H1 (cell line): ENCODE results near the gene TTC33. TPM values are rescaled to one million over a fixed set of nuclear protein-coding genes. Genes with fewer than 3 reads are reported as not detected.

Experiments used
- CTCF ChIA-PET: fragments of 300-600 bp; sonication (Branson Sonifier 250); formaldehyde crosslinking; loops from one replicate; lab custom pipeline; 2021; ENCODE audit not compliant: partially characterized antibody; lab: Charles Lee
- POLR2A ChIA-PET: fragments of 300-600 bp; sonication (Branson Sonifier 250); formaldehyde crosslinking; loops from one replicate; lab custom pipeline; 2021; ENCODE audit warnings: inconsistent platforms; ENCODE audit not compliant: partially characterized antibody; lab: Charles Lee
- DNase-seq, 2 experiments: peaks; one replicate each; pipeline versions ENCODE4 v3.0.0 to v3.0.0-alpha.2; 2010 to 2022; ENCODE audit warnings: low spot score in 2 of 2, low read depth in 1 of 2, mixed read lengths in 1 of 2
- FAIRE-seq: peaks from 2 replicates; lab custom pipeline; 2011; peaks lifted over from hg19 to GRCh38; lab: Jason Lieb, UNC
- H2AFZ ChIP-seq: 2 replicates; pipeline ENCODE4 v1.8.1; 2012; ENCODE audit warnings: low read length, inconsistent platforms
- H2AK5ac ChIP-seq: 2 replicates; pipeline ENCODE4 v1.6.1; 2013; ENCODE audit warnings: low read depth, low read length
- H2BK120ac ChIP-seq: replicated peaks from 2 replicates; pipeline ENCODE3; 2013; ENCODE audit warnings: low read depth, low read length, inconsistent platforms
- H2BK12ac ChIP-seq: 2 replicates; pipeline ENCODE4 v1.6.1; 2013; ENCODE audit warnings: low read depth, low read length
- H2BK15ac ChIP-seq: 2 replicates; pipeline ENCODE4 v1.6.1; 2013; ENCODE audit warnings: low read length
- H2BK20ac ChIP-seq: 2 replicates; pipeline ENCODE4 v1.6.1; 2013; ENCODE audit warnings: low read length
- H2BK5ac ChIP-seq: 2 replicates; pipeline ENCODE4 v1.6.1; 2013; ENCODE audit warnings: low read depth, low read length
- H3K14ac ChIP-seq: 2 replicates; pipeline ENCODE4 v1.6.1; 2013; ENCODE audit warnings: inconsistent platforms; ENCODE audit not compliant: insufficient read length
- H3K18ac ChIP-seq: 2 replicates; pipeline ENCODE4 v1.6.1; 2013; ENCODE audit warnings: low read length; ENCODE audit errors: extremely low read depth
- H3K23ac ChIP-seq: 2 replicates; pipeline ENCODE4 v1.6.1; 2013; ENCODE audit warnings: inconsistent platforms; ENCODE audit not compliant: insufficient read length
- H3K23me2 ChIP-seq: 2 replicates; pipeline ENCODE4 v1.6.1; 2013; ENCODE audit warnings: low read depth, low read length
- H3K27ac ChIP-seq: 2 replicates; pipeline ENCODE4 v1.6.1; 2011; ENCODE audit warnings: low read depth, low read length, inconsistent platforms
- H3K27me3 ChIP-seq, 4 experiments: replicated peaks in 1 of 4; 1 replicate in 1 of 4; 2 replicates in 3 of 4; pipeline versions ENCODE4 v1.6.1 to v1.8.1; 2011 to 2013; ENCODE audit warnings: low read length in 3 of 4, mild to moderate bottlenecking in 3 of 4, inconsistent platforms in 2 of 4, mixed read lengths in 2 of 4, moderate library complexity in 1 of 4; ENCODE audit not compliant: control insufficient read depth in 3 of 4, insufficient read depth in 3 of 4; ENCODE audit errors: extremely low read depth in 1 of 4
- H3K36me3 ChIP-seq, 4 experiments: 2 replicates each; pipeline versions ENCODE4 v1.6.1 to v1.8.1; 2011 to 2013; ENCODE audit warnings: mild to moderate bottlenecking in 4 of 4, low read length in 3 of 4, moderate library complexity in 2 of 4, control low read depth in 1 of 4, inconsistent platforms in 1 of 4; ENCODE audit not compliant: insufficient read depth in 4 of 4, control insufficient read depth in 2 of 4
- H3K4ac ChIP-seq: replicated peaks from 2 replicates; pipeline ENCODE3; 2013; ENCODE audit warnings: low read length, low read depth, mixed read lengths, inconsistent platforms; ENCODE audit not compliant: insufficient read length
- H3K4me1 ChIP-seq, 4 experiments: replicated peaks in 1 of 4; 1 replicate in 1 of 4; 2 replicates in 3 of 4; pipeline versions ENCODE4 v1.6.1 to v1.8.1; 2011 to 2013; ENCODE audit warnings: low read length in 3 of 4, inconsistent platforms in 2 of 4, mixed read lengths in 1 of 4; ENCODE audit not compliant: insufficient read depth in 4 of 4, control insufficient read depth in 3 of 4
- H3K4me2 ChIP-seq, 2 experiments: 2 replicates each; pipeline versions ENCODE4 v1.6.1 to v1.8.1; 2011 to 2013; ENCODE audit warnings: low read depth in 2 of 2, low read length in 2 of 2, control low read depth in 1 of 2, inconsistent platforms in 1 of 2, mild to moderate bottlenecking in 1 of 2; ENCODE audit not compliant: insufficient read depth in 1 of 2
- H3K4me3 ChIP-seq, 4 experiments: fragments of 200-600, 300-600 bp in 1 of 4; sonication (generic), shearing (Covaris generic), sonication (Bioruptor Twin) in 1 of 4; 2 replicates each; pipeline versions ENCODE4 v1.5.1 to v1.8.1; 2011 to 2016; ENCODE audit warnings: low read length in 4 of 4, low read depth in 3 of 4, control low read depth in 2 of 4, inconsistent platforms in 2 of 4, mild to moderate bottlenecking in 2 of 4, mixed read lengths in 1 of 4, moderate library complexity in 1 of 4; ENCODE audit not compliant: insufficient read depth in 2 of 4; ENCODE audit errors: extremely low read depth in 1 of 4
- H3K56ac ChIP-seq: replicated peaks from 2 replicates; pipeline ENCODE3; 2013; ENCODE audit warnings: low read depth, mild to moderate bottlenecking, mixed read lengths, low read length, inconsistent platforms; ENCODE audit not compliant: insufficient read length
- H3K79me1 ChIP-seq: 2 replicates; pipeline ENCODE4 v1.6.1; 2013; ENCODE audit warnings: low read depth, low read length, control low read depth
- H3K79me2 ChIP-seq, 2 experiments: 2 replicates each; pipeline versions ENCODE4 v1.6.1 to v1.8.1; 2012 to 2013; ENCODE audit warnings: low read length in 2 of 2, mild to moderate bottlenecking in 2 of 2, inconsistent platforms in 1 of 2; ENCODE audit not compliant: insufficient read depth in 2 of 2, control insufficient read depth in 1 of 2
- H3K9ac ChIP-seq, 4 experiments: replicated peaks in 1 of 4; 1 replicate in 1 of 4; 2 replicates in 3 of 4; pipeline versions ENCODE4 v1.6.1 to v1.8.1; 2011 to 2013; ENCODE audit warnings: low read depth in 3 of 4, low read length in 3 of 4, control low read depth in 2 of 4, mild to moderate bottlenecking in 2 of 4, moderate library complexity in 2 of 4, inconsistent platforms in 1 of 4; ENCODE audit errors: extremely low read depth in 1 of 4
- H3K9me3 ChIP-seq, 2 experiments: 2 replicates each; pipeline versions ENCODE4 v1.6.1 to v1.8.1; 2012 to 2013; ENCODE audit warnings: mild to moderate bottlenecking in 2 of 2, moderate library complexity in 2 of 2, control low read depth in 1 of 2, inconsistent platforms in 1 of 2, low read depth in 1 of 2, low read length in 1 of 2, mixed read lengths in 1 of 2; ENCODE audit not compliant: insufficient read depth in 2 of 2
- H4K20me1 ChIP-seq, 2 experiments: replicated peaks in 1 of 2; 2 replicates each; pipeline versions ENCODE3 to v1.8.1; 2011 to 2013; ENCODE audit warnings: inconsistent platforms in 2 of 2, low read length in 2 of 2, mild to moderate bottlenecking in 1 of 2; ENCODE audit not compliant: insufficient read depth in 2 of 2, control insufficient read depth in 1 of 2
- H4K5ac ChIP-seq: 2 replicates; pipeline ENCODE4 v1.6.1; 2013; ENCODE audit warnings: low read length, low read depth, mixed read lengths, inconsistent platforms; ENCODE audit not compliant: insufficient read length
- H4K8ac ChIP-seq: 2 replicates; pipeline ENCODE4 v1.8.0; 2013; ENCODE audit warnings: mild to moderate bottlenecking, moderate library complexity, low read length, inconsistent platforms; ENCODE audit not compliant: insufficient read depth; ENCODE audit errors: extremely low read depth
- H4K91ac ChIP-seq: replicated peaks from 2 replicates; pipeline ENCODE3; 2013; ENCODE audit warnings: low read length, mixed read lengths, inconsistent platforms; ENCODE audit not compliant: insufficient read length
- BCL11A ChIP-seq, 2 experiments: IDR thresholded peaks; one replicate each; pipeline ENCODE4 v1.6.1; 2011; ENCODE audit warnings: low read depth in 2 of 2, low read length in 2 of 2, mild to moderate bottlenecking in 2 of 2
- FOSL1 ChIP-seq: IDR thresholded peaks from 2 replicates; pipeline ENCODE4 v1.6.1; 2011; ENCODE audit warnings: mild to moderate bottlenecking, low read depth, low read length, moderate library complexity; ENCODE audit not compliant: insufficient read depth
- RNF2 ChIP-seq: fragments of 200-900, 300-1000 bp; sonication (generic); IDR thresholded peaks from 2 replicates; pipeline ENCODE4 v1.7.1; 2016; ENCODE audit warnings: borderline replicate concordance, low read depth, mild to moderate bottlenecking, antibody characterized with exemption, low read length; ENCODE audit not compliant: poor library complexity, severe bottlenecking; ENCODE audit errors: missing control alignments
- SP1 ChIP-seq: IDR thresholded peaks from 2 replicates; pipeline ENCODE4 v1.6.1; 2011; ENCODE audit warnings: low read depth, low read length
- SUZ12 ChIP-seq: fragments of 200-600 bp; sonication (generic); IDR thresholded peaks from 2 replicates; pipeline ENCODE4 v1.6.1; 2012; ENCODE audit warnings: mild to moderate bottlenecking, inconsistent platforms, low read length, moderate library complexity, mixed read lengths
- WGBS, 2 experiments: shearing (Covaris generic) in 1 of 2; methylation state at CpG; one replicate each; pipeline versions ENCODE4 v1.1.6 to v1.1.7; 2013 to 2015; ENCODE audit warnings: low lambda C conversion rate in 2 of 2, mixed read lengths in 2 of 2, inconsistent platforms in 1 of 2, low coverage in 1 of 2, missing lambda C conversion rate in 1 of 2; ENCODE audit not compliant: insufficient replicate concordance in 2 of 2, insufficient coverage in 1 of 2, insufficient read length in 1 of 2; ENCODE audit errors: extremely low coverage in 1 of 2, missing lambda C conversion rate in 1 of 2; 5-methylcytosine and 5-hydroxymethylcytosine counted together
- polyA plus RNA-seq, 7 experiments: library from polyadenylated mRNA; depleted of rRNA in 3 of 7; stranded (reverse) in 5 of 7; unstranded in 2 of 7; fragments of >200 nt in 5 of 7; fragments of 200-250 nt in 2 of 7; gene quantifications; 1 replicate in 5 of 7; 2 replicates in 1 of 7; 4 replicates in 1 of 7; pipeline versions ENCODE4 v1.2.1 to v1.2.3, GENCODE V29; 2011 to 2013; ENCODE audit warnings: missing spikeins in 2 of 7, mixed read lengths in 2 of 7
- total RNA-seq: library from RNA; stranded (reverse); fragmentation: NEBNext Ultra II Directional; extraction: Animal tissue kit (Norgen Biotek cat#: 25700); gene quantifications from 2 replicates; pipeline ENCODE4 v1.2.1, GENCODE V29; 2021

Gene TTC33
- total and polyA plus RNA-seq, 2 of the 8 experiments (the other 6 are each of a cell fraction or from before 2014, with no cell fraction given) = 1.2 to 12.6 TPM

GRCh38 chr5:40669606-40670390 is 86.0 kb downstream of the TTC33 start:
- FAIRE-seq (no peak), DNase-seq (no peak)
- Histone ChIP-seq H3K9ac (no peak overlapping the region), H4K8ac (no peak overlapping the region), H3K56ac (no peak overlapping the region), H4K20me1 (no peaks in the 10 kb centered on the region), H3K9me3 (no peaks in the 10 kb centered on the region), H2BK120ac (no peak overlapping the region), H3K18ac (no peak overlapping the region), H2BK12ac (no peak overlapping the region), H3K79me2 (no peaks in the 10 kb centered on the region), H4K91ac (no peak overlapping the region), H2BK5ac (no peak overlapping the region), H3K4ac (no peak overlapping the region), H2BK20ac (no peak overlapping the region), H3K23ac (no peak overlapping the region), H3K4me1 (no peaks in the 10 kb centered on the region), H3K14ac (no peak overlapping the region), H2BK15ac (no peak overlapping the region), H3K4me2 (no peak overlapping the region), H3K4me3 (no peak overlapping the region), H3K27me3 (peaks cover 0 to 1% (median 0%) of the 10 kb centered on the region in 4 experiments; a peak in 1 of 7 replicates), H3K27ac (no peak overlapping the region), H4K5ac (no peak overlapping the region), H2AK5ac (no peak overlapping the region), H3K79me1 (no peaks in the 10 kb centered on the region), H3K36me3 (no peaks in the 10 kb centered on the region), H2AFZ (no peak overlapping the region), H3K23me2 (no peaks in the 10 kb centered on the region)
- TF ChIP-seq FOSL1 = no peak
- TF ChIP-seq RNF2 = no peak
- TF ChIP-seq SP1 = no peak
- no peak for TF ChIP-seq BCL11A (IDR thresholded peaks at IDR 0.05; ENCODE audit: low read depth in 2 of 2, low read length in 2 of 2)
- no peak for TF ChIP-seq SUZ12
- CTCF ChIA-PET = interaction anchor here (1.2 kb wide), 1 partner anchor 721 kb away, joined by 5 read pairs; no protein-coding TSS in a partner anchor
- 92% methylated on average over 6 of the region's 6 CpGs; no CpG with 5 or more reads in 1 of the 2 experiments for WGBS, 2 experiments
- POLR2A ChIA-PET = no interaction called here
